Measurements from ENCODE around the gene STXBP1.

The STXBP1 gene

DNA sequence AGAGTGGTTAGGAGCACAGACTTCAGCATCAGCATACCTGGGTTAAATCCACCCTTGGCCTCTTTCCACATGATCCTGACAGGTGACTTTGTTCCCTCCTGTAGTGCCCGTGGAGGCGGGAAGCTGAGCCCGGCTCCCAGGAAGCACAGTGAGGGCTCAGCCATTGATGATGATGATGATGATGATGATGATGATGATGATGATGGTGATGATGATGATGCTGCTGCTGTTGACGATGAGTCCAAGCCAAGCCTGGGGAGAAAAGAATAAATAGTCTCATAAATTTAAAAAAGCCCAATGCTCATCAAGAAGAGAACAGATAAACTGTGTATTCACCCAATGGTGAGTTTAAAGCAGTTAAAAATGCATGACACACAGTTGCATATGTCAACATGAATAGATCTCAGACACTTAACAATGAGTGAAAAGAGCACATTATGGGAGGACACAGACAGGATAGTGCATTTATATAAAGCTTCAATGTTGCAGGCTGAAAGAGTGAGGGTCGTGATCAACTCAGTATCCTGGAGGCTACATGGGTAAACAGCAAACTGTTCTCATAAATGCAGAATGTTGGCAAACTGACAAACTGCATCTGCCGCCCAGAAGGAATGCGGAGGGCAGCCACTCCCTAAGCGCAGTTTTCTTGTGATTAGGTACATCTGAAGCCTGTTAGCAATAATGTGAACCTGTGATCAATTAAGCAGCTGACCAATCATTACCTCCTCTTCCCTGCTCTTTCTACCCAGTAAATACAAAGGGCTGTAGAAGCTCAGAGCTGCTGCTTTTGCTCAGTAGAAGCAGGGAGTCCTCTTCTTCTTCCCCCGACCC is 83.0 kb downstream of the STXBP1 start:
- DNase-seq, result no peak

DNA sequence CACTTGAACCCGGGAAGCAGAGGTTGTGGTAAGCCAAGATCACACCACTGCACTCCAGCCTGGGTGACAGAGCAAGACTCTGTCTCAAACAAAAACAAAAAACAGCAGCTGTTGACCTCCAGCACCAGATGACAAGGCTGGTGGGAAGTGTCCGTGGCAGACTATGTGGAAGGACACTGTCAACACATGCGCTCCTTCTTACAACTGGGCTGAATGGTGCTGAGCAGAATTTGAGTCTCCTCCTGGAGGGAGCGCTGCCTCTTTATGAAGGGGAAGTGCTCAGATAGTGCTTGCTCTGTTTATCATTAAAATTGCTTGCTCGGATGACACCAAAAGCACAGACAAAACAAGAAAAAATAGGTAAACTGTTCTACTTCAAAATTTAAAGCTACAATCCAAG is 85.5 kb downstream of the STXBP1 start:
- DNase-seq, result no peak

DNA sequence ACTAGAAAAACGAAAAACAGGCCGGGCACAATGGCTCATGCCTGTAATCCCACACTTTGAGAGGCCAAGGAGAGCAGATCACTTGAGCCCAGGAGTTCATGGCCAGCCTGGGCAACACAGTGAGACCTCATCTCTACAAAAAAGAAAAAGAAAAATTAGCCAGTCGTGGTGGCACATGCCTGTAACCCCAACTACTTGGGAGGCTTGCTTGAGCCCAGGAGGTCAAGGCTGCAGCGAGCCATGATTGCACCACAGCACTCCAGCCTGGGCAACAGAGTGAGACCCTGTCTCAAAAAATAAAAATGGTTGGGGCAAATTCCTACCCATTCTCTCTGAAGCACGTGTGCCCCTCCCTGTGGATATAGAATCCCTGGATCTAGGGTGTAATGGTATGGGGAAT is 86.3 kb downstream of the STXBP1 start:
- no peak for DNase-seq

DNA sequence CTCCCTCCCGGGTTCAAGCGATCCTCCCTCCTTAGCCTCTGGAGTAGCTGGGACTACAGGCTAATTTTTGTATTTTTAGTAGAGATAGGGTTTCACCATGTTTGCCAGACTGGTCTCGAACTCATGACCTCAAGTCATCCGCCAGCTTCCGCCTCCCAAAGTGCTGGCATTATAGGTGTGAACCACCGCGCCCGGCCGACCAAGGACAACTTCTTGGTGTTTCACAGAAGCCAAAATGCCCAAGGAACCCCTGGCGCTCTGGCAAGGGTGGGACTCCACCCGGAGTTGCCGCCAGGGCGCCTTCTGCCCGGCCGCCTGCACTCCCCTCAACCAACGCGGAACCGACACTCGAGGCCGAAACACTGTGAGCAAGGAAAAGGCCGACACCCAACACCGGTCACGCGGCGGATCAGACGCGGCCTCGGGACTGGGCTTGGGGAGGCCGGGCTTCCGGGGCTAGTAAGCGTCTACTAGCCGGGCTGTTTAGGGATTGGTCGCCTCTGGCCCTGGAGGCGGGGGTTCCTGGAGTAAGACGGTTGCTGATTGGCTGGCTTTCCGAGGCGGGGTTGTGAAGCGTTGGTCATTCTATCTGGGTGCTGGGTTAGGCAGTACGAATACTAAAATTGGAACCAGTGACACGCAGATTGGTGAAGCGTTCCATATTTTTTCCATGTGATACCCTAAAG is 87.1 kb downstream of the STXBP1 start:
- peak; percentile 72 for DNase-seq

DNA sequence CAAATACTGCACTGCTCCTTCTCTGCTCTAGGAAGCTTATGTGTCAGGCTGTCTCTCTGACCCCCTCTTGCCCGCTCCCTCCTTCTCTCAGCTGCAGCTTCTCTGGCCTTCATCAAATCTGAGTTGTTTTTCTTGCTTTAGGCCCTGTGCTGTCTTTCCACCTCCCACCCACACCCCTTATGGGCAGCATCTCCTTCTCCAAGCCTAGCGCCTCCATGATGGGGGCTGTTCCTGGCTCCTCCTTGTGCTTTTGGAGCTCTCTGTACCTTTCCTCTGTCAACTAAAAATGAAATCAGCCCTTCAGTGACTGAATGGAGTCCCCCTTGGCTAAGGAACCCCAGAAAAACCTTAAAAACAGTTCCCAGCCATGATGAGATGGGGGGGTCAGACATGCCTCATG is 88.1 kb downstream of the STXBP1 start:
- no peak for DNase-seq

- no peak for DNase-seq
These were observed 88.6 kb downstream of the STXBP1 start for GRCh38 chr9:127700594-127701255.

DNA sequence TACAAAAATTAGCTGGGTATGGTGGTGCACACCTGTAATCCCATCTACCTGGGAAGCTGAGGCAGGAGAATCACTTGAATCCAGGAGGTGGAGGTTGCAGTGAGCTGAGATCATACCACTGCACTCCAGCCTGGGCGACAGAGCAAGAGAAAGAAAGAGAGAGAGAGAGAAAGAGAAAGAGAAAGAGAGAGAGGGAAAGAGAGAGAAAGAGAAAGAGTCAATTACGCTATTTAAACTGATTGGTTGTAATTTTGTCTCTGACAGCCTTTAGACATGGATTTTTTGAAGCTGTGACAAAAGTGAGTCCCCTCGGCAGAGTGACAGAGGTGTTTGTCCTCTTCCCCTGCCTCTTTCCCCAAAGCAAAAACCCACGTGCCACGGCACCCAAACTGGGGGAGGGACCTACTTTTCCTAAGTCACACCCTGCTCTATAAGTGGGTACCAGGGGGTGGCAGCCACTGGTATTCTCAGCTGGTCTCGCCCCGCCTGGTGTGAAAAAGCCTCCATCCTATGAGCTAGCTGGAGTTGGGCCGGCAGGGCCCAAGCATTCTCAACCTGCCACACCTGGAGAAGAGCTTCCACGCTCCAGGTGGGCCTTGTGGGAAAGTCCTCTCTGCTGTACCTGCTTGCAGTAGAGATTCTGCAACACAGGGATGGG is 91.3 kb downstream of the STXBP1 start:
- no peak for DNase-seq

DNA sequence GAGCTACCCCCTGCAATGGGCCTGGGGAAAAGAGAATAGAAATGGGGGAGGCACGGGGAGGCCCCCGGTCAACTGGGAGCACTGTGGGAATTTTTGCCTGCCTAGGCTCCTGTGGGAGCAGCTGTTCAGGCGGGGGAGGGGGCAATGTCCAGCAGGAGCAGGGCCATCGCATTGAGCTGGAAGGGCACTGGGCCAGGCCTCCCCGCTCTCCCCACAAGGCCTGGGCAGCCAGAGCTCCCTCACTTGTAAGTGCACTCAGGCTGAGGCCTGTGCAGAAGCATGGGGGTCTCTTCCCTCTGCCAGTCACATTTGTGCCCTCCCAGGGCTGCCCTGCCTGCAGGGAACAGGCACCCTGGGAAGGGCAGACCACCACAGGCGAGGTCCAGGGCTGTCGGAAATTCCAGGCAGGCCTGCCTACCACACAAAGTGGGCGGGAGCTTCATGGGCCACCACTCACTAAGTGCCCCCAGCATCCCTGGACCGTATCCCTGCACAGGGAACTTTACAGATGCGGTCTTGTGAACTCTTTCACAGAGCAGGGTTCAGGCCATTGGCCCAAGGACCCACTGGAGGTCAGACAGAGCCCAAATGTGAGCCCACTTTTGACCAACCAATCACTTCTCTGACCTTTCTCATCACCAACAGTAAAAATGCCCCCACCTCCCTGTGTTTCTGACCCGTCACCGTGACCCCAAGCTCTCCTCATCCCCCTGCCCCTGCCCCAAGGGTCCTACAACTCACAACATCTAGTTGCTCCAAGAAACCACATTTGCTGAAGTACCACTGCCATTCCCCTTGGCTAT is 93.7 kb downstream of the STXBP1 start:
- DNase-seq, result no peak

GRCh38 chr9:127706836-127707241 is 94.8 kb downstream of the STXBP1 start, which contains the start of gene CFAP157:
Gene CFAP157, plus strand, starts transcription at chr9:127706988. Its CDS starts 44 bp downstream, at chr9:127707032.
- DNase-seq, result no peak

GRCh38 chr9:127707766-127708165 is 95.7 kb downstream of the STXBP1 start:
- DNase-seq, result no peak

GRCh38 chr9:127708952-127709587 is 97.0 kb downstream of the STXBP1 start:
- DNase-seq, result no peak

DNA sequence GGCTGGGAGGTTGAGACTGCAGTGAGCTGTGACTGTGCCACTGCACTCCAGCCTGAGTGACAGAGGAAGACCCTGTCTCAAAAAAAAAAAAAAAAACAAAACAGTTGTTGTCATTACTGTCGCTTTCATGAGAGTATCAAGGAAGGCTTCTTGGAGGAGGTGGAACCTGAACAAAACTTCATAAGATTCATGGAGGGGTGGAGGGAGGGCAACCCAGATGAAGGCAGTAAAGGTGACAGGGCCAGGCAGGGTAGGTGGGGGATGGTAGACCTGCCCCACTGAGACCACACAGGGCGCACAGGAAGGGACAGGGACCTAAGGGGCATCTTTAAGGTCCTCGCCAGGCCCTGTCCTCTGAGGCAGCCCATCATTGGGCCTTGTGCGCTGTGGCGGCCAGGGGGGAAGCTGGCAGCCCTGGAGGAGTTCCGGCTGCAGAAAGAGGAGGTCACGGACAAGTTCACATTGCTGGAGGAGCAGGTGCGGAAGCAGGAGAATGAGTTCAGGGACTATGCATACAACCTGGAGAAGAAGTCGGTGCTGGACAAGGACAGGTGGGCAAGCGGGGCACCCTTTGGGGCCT is 98.2 kb downstream of the STXBP1 start:
- DNase-seq, result no peak

GRCh38 chr9:127711226-127711701 is 99.2 kb downstream of the STXBP1 start:
- no peak for DNase-seq

DNA sequence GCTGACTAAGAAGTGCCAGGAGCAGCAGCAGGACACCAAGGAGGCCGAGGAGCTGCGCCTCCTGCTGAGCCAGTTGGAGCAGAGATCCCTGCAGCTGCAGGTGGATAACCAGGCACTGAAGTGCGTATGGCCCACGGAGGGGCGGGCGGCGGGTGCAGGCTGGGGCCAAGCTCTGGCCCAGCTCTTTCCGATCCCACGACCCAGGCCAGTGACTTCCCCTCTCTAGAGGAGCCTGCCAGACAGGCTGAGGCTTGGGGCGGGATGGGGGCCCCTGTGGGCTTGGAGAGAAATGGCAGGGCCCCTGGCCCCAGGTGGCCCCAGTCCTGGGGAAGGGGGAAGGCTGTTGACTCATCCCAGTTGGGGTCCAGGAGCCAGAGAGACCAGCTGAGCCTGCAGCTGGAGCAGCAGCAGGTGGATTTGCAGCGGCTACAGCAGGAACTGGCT is 99.8 kb downstream of the STXBP1 start:
- DNase-seq, result no peak

- no peak for DNase-seq
These were observed 100.3 kb downstream of the STXBP1 start for GRCh38 chr9:127712371-127712770.

DNA sequence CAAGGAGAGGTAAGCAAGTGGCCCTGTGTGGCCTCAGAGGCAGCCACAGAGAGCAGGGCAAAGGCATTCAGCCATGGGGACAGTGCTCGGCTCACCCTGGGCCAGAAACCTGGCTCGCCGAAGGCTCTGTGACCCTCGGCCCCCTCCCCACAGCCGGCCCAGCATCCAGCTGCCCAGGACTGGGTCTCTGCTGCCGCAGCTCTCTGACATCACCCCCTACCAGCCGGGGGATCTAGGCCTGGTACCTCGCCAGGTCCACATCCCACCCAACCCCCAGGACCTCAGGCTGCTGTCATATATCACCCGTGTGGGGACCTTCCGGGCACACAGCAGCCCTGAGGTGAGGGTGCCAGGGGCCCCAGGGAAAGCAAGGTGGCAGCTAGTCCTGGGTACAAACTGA is 100.8 kb downstream of the STXBP1 start:
- no peak for DNase-seq

DNA sequence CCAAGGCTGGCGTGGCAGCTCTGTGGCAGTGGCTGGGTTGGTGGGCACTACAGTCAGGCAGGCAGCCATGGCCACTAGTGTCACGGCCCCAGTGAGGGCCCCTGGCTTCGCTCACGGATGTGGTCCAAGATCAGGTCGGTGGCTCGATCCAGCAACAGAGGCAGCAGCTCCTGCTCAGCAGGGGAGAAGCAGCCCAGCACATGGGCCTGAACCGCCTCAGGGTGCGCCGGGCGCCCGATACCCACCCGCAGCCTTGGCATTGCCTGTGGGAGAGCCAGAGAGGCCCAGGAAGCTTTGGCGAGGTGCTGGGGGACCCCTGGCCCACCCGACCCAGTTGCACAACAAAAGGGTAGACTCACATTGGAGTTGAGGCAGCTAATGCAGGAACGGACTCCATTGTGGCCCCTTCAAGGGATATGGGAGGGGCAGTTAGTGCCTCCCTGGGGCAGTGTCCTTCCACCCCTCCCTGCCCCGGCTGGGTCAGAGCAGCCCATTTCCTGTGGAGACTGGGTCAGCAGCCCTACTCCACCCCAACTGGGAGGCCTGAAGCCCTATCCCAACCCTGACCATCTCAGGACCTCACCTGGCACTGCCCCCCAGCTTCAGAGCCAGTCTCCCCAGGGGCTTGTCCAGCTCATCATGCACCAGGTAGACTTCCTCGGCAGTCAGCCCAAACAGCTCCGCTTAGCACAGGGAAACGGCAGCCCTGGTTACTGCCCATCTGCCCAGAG is 102.1 kb downstream of the STXBP1 start:
- DNase-seq, result no peak

GRCh38 chr9:127714951-127715469 is 102.9 kb downstream of the STXBP1 start:
- DNase-seq, result no peak

DNA sequence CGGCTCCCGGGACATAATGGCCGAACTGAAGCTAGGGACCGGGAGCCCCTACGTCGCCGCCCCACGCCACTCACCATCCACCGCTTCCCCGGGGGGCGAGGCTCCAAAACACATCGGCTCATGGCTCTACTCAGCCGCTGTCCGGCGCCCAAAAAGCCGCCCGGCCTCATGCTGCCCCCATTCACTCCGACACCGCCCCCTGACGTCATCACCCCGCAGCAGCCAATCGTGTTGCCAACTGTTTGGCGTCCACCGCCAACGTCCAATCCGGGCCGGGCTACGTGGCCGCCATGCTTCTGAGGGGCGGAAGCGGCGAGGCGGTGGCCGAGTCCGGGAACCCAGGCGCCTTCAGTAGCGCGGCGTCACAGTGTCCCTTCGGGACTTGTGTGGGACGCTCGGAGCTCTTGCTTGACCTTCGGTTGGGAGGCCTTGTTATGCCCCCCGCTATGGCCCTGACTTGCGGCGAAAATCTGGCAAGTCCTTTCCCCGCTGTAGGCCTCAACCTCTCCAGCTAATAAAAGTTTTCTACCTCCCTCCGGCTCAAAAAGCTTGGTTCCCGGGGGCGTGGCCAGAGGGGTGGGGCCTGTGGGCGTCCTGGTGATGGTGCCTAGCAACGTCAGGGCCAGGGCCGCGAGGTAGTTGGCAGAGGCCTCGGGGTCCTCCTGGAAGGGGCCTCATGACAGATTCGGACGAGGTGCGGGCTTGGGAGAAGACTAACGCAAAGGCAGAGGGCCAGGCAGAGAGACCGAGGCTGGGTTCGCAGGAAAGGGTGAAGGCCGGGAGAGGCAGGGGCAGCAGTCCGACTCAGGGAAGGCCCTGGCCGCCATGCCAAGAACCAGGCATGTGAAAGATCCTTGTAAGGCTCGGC is 103.6 kb downstream of the STXBP1 start, which contains the start of the genes PTRH1 and TTC16:
Gene PTRH1 (minus strand): TSS at position 194 of the 868 bp plus-strand sequence. CDS start 24 bp downstream, at position 170.
Gene TTC16 (plus strand): TSS at position 610 of the 868 bp plus-strand sequence. CDS start 67 bp downstream, at position 677.
- peak; percentile 94 for DNase-seq

Data from activated CD4-positive, alpha-beta T cell treated with anti-CD3 and anti-CD28 coated beads for 1 hour (primary cell).